HS-5 (cell line): ENCODE data around the gene PRM1.

Source experiments
- DNase-seq: peaks from one replicate; pipeline ENCODE4 v3.0.0-alpha.2; 2012; ENCODE audit warnings: low read depth

Gene PRM1

GRCh38 chr16:11236461-11237254 is 44.5 kb downstream of the PRM1 start:
- no peak for DNase-seq

GRCh38 chr16:11235703-11235991 is 45.5 kb downstream of the PRM1 start:
- DNase-seq = no peak

GRCh38 chr16:11234884-11235702 is 46.0 kb downstream of the PRM1 start:
- DNase-seq = no peak

GRCh38 chr16:11233727-11234376 is 47.3 kb downstream of the PRM1 start:
- no peak for DNase-seq

- no peak for DNase-seq
These were observed 48.0 kb downstream of the PRM1 start for GRCh38 chr16:11232852-11233726.

GRCh38 chr16:11232302-11232851 is 48.8 kb downstream of the PRM1 start:
- no peak for DNase-seq

GRCh38 chr16:11231367-11231970 is 49.7 kb downstream of the PRM1 start:
- no peak for DNase-seq
